Chondrocyte (in vitro differentiated cells): ENCODE data around the gene COX10. TPM values are rescaled to one million over a fixed set of nuclear protein-coding genes. Genes with fewer than 3 reads are reported as not detected.

Experiments
- DNase-seq: peaks from one replicate; pipeline ENCODE4 v3.0.0; 2021; ENCODE audit warnings: mixed read lengths, low spot score
- H3K27ac Mint-ChIP-seq: one replicate; pipeline ENCODE4 v1.8.0; 2021; ENCODE audit warnings: mild to moderate bottlenecking, moderate library complexity, mixed read lengths; ENCODE audit not compliant: unreplicated experiment
- H3K27me3 Mint-ChIP-seq: 2 replicates; pipeline ENCODE4 v1.8.0; 2021; ENCODE audit warnings: low read depth, mixed read lengths
- H3K36me3 Mint-ChIP-seq: 2 replicates; pipeline ENCODE4 v1.8.0; 2021; ENCODE audit warnings: low read depth, mixed read lengths
- H3K4me1 Mint-ChIP-seq: 2 replicates; pipeline ENCODE4 v1.8.0; 2021; ENCODE audit warnings: low read depth, mild to moderate bottlenecking, mixed read lengths
- H3K4me3 Mint-ChIP-seq: one replicate; pipeline ENCODE4 v1.8.0; 2021; ENCODE audit warnings: mild to moderate bottlenecking, moderate library complexity, mixed read lengths; ENCODE audit not compliant: unreplicated experiment
- H3K9me3 Mint-ChIP-seq: 2 replicates; pipeline ENCODE4 v1.8.0; 2021; ENCODE audit warnings: low read depth, mixed read lengths
- CTCF ChIP-seq: fragments of 200-600 bp; sonication (generic); IDR thresholded peaks from 2 replicates; pipeline ENCODE4 v1.5.0; 2021; ENCODE audit warnings: antibody characterized with exemption, mild to moderate bottlenecking, moderate library complexity
- total RNA-seq: library from RNA; stranded (reverse); gene quantifications from 3 replicates; pipeline ENCODE4 v1.2.1, GENCODE V29; 2021

The COX10 gene
- total RNA-seq, 1 donor from 2014 or later: 12.6 TPM

GRCh38 chr17:14048169-14048568, 21.1 kb upstream of the COX10 start:
- peak overlapping the region; percentile 32 for H3K27ac Mint-ChIP-seq
- peak; percentile 52 for TF ChIP-seq CTCF
- H3K27me3 Mint-ChIP-seq: no peaks in the 10 kb centered on the region
- DNase-seq: no peak
- H3K4me3 Mint-ChIP-seq: no peak overlapping the region
- peaks cover 6% of the 10 kb centered on the region for H3K4me1 Mint-ChIP-seq
- H3K9me3 Mint-ChIP-seq: no peaks in the 10 kb centered on the region
- H3K36me3 Mint-ChIP-seq: peaks cover 4% of the 10 kb centered on the region

GRCh38 chr17:14050616-14051015, 18.7 kb upstream of the COX10 start:
- Mint-ChIP-seq H3K36me3 (peaks cover 7% of the 10 kb centered on the region), H3K9me3 (peaks cover 1% of the 10 kb centered on the region), H3K27ac (no peak overlapping the region), H3K4me3 (no peak overlapping the region), H3K4me1 (peaks cover 10% of the 10 kb centered on the region), H3K27me3 (no peaks in the 10 kb centered on the region)
- no peak for DNase-seq
- TF ChIP-seq CTCF: no peak

GRCh38 chr17:14051692-14052091, 17.6 kb upstream of the COX10 start:
- no peak for DNase-seq
- TF ChIP-seq CTCF: no peak
- Mint-ChIP-seq H3K4me3 (no peak overlapping the region), H3K36me3 (peaks cover 9% of the 10 kb centered on the region), H3K27me3 (no peaks in the 10 kb centered on the region), H3K27ac (no peak overlapping the region), H3K9me3 (peaks cover 7% of the 10 kb centered on the region), H3K4me1 (peaks cover 10% of the 10 kb centered on the region)

- DNase-seq: no peak
- Mint-ChIP-seq H3K9me3 (peaks cover 7% of the 10 kb centered on the region), H3K27me3 (no peaks in the 10 kb centered on the region), H3K36me3 (peaks cover 9% of the 10 kb centered on the region), H3K4me1 (peaks cover 20% of the 10 kb centered on the region), H3K4me3 (no peak overlapping the region), H3K27ac (peak overlapping the region; percentile 45)
- TF ChIP-seq CTCF: no peak
These were observed 16.3 kb upstream of the COX10 start for GRCh38 chr17:14052886-14053615.

- peaks cover 38% of the 10 kb centered on the region for H3K4me1 Mint-ChIP-seq
- DNase-seq: no peak
- no peak overlapping the region for H3K4me3 Mint-ChIP-seq
- H3K36me3 Mint-ChIP-seq: peaks cover 7% of the 10 kb centered on the region
- H3K27ac Mint-ChIP-seq: peak overlapping the region; percentile 43
- H3K27me3 Mint-ChIP-seq: no peaks in the 10 kb centered on the region
- no peak for TF ChIP-seq CTCF
- H3K9me3 Mint-ChIP-seq: peaks cover 7% of the 10 kb centered on the region
These were observed 11.7 kb upstream of the COX10 start for GRCh38 chr17:14057591-14057990.
